HepG2 (cell line): ENCODE measurements around the gene MTSS2. TPM values are rescaled to one million over a fixed set of nuclear protein-coding genes. Genes with fewer than 3 reads are reported as not detected.

Source experiments
- CBX5 ChIP-seq: sonication (generic); formaldehyde crosslinking; IDR thresholded peaks from 2 replicates; pipeline ENCODE4 v1.4.0; 2020; ENCODE audit warnings: missing genetic modification reagents, borderline replicate concordance
- CEBPG ChIP-seq: IDR thresholded peaks from 2 replicates; pipeline ENCODE4 v1.6.1; 2016
- ELF4 ChIP-seq: sonication (generic); formaldehyde crosslinking; IDR thresholded peaks from 2 replicates; pipeline ENCODE4 v1.5.0; 2020; ENCODE audit warnings: missing genetic modification reagents, mild to moderate bottlenecking, moderate library complexity, borderline replicate concordance
- MED1 ChIP-seq: sonication (generic); formaldehyde crosslinking; IDR thresholded peaks from 2 replicates; pipeline ENCODE4 v1.4.0; 2020; ENCODE audit warnings: missing genetic modification reagents
- MTA1 ChIP-seq: sonication (generic); formaldehyde crosslinking; IDR thresholded peaks from 2 replicates; pipeline ENCODE4 v1.4.0; 2020; ENCODE audit warnings: missing genetic modification reagents, mild to moderate bottlenecking, borderline replicate concordance
- REL ChIP-seq: sonication (generic); formaldehyde crosslinking; conservative IDR thresholded peaks from 2 replicates; pipeline ENCODE4 v1.8.0; 2022; ENCODE audit warnings: mild to moderate bottlenecking, missing genetic modification reagents, moderate library complexity
- TEAD2 ChIP-seq: sonication (generic); formaldehyde crosslinking; IDR thresholded peaks from 2 replicates; pipeline ENCODE4 v1.9.0; 2021; ENCODE audit warnings: missing genetic modification reagents
- UBTF ChIP-seq: sonication (generic); formaldehyde crosslinking; IDR thresholded peaks from 2 replicates; pipeline ENCODE4 v1.4.0; 2020; ENCODE audit warnings: mild to moderate bottlenecking, missing genetic modification reagents
- ZBTB1 ChIP-seq: sonication (generic); formaldehyde crosslinking; IDR thresholded peaks from 2 replicates; pipeline ENCODE4 v1.4.0; 2020; ENCODE audit warnings: missing genetic modification reagents, borderline replicate concordance
- ZNF235 ChIP-seq: sonication (generic); formaldehyde crosslinking; IDR thresholded peaks from 2 replicates; pipeline ENCODE4 v1.8.1; 2023; ENCODE audit warnings: mild to moderate bottlenecking, missing genetic modification reagents, borderline replicate concordance
- ZNF274 ChIP-seq: sonication (generic); formaldehyde crosslinking; IDR thresholded peaks from 2 replicates; pipeline ENCODE4 v1.5.1; 2020; ENCODE audit warnings: mild to moderate bottlenecking, missing genetic modification reagents
- ZNF331 ChIP-seq: sonication (generic); formaldehyde crosslinking; IDR thresholded peaks from 2 replicates; pipeline ENCODE4 v1.4.0; 2020; ENCODE audit warnings: missing genetic modification reagents
- ZNF563 ChIP-seq: sonication (generic); formaldehyde crosslinking; IDR thresholded peaks from 2 replicates; pipeline ENCODE4 v1.8.0; 2022; ENCODE audit warnings: mild to moderate bottlenecking, moderate library complexity, missing genetic modification reagents
- ZNF629 ChIP-seq: sonication (generic); formaldehyde crosslinking; conservative IDR thresholded peaks from 2 replicates; pipeline ENCODE4 v1.5.0; 2020; ENCODE audit warnings: missing genetic modification reagents
- polyA plus RNA-seq, 8 experiments: library from polyadenylated mRNA; depleted of rRNA in 3 of 8; stranded (reverse) in 7 of 8; unstranded in 1 of 8; fragments of >200 nt; fragmentation: Illumina TruSeq in 4 of 8; extraction: Trizol in 4 of 8; gene quantifications; 2 replicates each; pipeline versions ENCODE4 v1.2.1 to v1.2.3, GENCODE V29; 2011 to 2016; ENCODE audit warnings: low read depth in 4 of 8, missing spikeins in 1 of 8, mixed read lengths in 1 of 8; ENCODE audit not compliant: insufficient read depth in 1 of 8
- total RNA-seq, 5 experiments: library from RNA; depleted of rRNA; stranded (reverse); fragments of >200 nt; fragmentation: Illumina TruSeq; extraction: Trizol; gene quantifications; 2 replicates each; pipeline ENCODE4 v1.2.3, GENCODE V29; 2016; ENCODE audit warnings: low read depth in 1 of 5
- TF ChIP-seq, protein P1 (sequence below): sonication (generic); formaldehyde crosslinking; IDR thresholded peaks from 2 replicates; pipeline ENCODE4 v1.5.0; 2020; ENCODE audit warnings: missing genetic modification reagents, mild to moderate bottlenecking, borderline replicate concordance
- TF ChIP-seq, protein P2 (sequence below): sonication (generic); formaldehyde crosslinking; IDR thresholded peaks from 2 replicates; pipeline ENCODE4 v1.4.0; 2020; ENCODE audit warnings: missing genetic modification reagents, borderline replicate concordance

MTSS2 gene
- total and polyA plus RNA-seq, 2 of the 13 experiments (the other 11 are each of a cell fraction or from before 2014, with no cell fraction given): 132 to 242 TPM

GRCh38 chr16:70656712-70657263 is 29.1 kb downstream of the MTSS2 start (continued):
- TF ChIP-seq REL (CRISPR knock-in tag) (0 out of 2 replicates have a peak, but pooled peaks have one; percentile 39), MTA1 (CRISPR knock-in tag) (peak; percentile 88; the same call in 1 of the 2 replicates), CBX5 (CRISPR knock-in tag) (peak; percentile 81), ZNF629 (CRISPR knock-in tag) (0 out of 2 replicates have a peak, but pooled peaks have one; percentile 41), ZNF235 (CRISPR knock-in tag) (no peak), UBTF (CRISPR knock-in tag) (peak; percentile 93), CEBPG (CRISPR knock-in tag) (no peak), ZNF274 (CRISPR knock-in tag) (peak; percentile 91), ZNF563 (CRISPR knock-in tag) (peak; percentile 84; the same call in 1 of the 2 replicates), TEAD2 (CRISPR knock-in tag) (no peak), ELF4 (no peak), ZNF331 (CRISPR knock-in tag) (peak; percentile 58; the same call in 1 of the 2 replicates), ZBTB1 (CRISPR knock-in tag) (no peak), MED1 (CRISPR knock-in tag) (peak; percentile 60; the same call in 1 of the 2 replicates)
- TF ChIP-seq, protein P1, sequence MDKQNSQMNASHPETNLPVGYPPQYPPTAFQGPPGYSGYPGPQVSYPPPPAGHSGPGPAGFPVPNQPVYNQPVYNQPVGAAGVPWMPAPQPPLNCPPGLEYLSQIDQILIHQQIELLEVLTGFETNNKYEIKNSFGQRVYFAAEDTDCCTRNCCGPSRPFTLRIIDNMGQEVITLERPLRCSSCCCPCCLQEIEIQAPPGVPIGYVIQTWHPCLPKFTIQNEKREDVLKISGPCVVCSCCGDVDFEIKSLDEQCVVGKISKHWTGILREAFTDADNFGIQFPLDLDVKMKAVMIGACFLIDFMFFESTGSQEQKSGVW (CRISPR knock-in tag): no peak
- TF ChIP-seq, protein P2, sequence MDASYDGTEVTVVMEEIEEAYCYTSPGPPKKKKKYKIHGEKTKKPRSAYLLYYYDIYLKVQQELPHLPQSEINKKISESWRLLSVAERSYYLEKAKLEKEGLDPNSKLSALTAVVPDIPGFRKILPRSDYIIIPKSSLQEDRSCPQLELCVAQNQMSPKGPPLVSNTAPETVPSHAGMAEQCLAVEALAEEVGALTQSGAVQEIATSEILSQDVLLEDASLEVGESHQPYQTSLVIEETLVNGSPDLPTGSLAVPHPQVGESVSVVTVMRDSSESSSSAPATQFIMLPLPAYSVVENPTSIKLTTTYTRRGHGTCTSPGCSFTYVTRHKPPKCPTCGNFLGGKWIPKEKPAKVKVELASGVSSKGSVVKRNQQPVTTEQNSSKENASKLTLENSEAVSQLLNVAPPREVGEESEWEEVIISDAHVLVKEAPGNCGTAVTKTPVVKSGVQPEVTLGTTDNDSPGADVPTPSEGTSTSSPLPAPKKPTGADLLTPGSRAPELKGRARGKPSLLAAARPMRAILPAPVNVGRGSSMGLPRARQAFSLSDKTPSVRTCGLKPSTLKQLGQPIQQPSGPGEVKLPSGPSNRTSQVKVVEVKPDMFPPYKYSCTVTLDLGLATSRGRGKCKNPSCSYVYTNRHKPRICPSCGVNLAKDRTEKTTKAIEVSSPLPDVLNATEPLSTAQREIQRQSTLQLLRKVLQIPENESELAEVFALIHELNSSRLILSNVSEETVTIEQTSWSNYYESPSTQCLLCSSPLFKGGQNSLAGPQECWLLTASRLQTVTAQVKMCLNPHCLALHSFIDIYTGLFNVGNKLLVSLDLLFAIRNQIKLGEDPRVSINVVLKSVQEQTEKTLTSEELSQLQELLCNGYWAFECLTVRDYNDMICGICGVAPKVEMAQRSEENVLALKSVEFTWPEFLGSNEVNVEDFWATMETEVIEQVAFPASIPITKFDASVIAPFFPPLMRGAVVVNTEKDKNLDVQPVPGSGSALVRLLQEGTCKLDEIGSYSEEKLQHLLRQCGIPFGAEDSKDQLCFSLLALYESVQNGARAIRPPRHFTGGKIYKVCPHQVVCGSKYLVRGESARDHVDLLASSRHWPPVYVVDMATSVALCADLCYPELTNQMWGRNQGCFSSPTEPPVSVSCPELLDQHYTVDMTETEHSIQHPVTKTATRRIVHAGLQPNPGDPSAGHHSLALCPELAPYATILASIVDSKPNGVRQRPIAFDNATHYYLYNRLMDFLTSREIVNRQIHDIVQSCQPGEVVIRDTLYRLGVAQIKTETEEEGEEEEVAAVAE (CRISPR knock-in tag): no peak
